Large intestine (tissue), 12 donors: ENCODE results near the gene PCDHA5. TPM values are rescaled to one million over a fixed set of nuclear protein-coding genes. Genes with fewer than 3 reads are reported as not detected.
"Not testable (repeated sequence)": the region's sequence is repeated elsewhere in the genome, so short reads cannot be mapped to it uniquely, and the experiment has no call there.

ENCODE experiments used
- DNase-seq, 2 donors: peaks; one replicate each; pipeline versions ENCODE4 v3.0.0 to v3.0.0-alpha.2; 2013
- H3K27ac ChIP-seq: one replicate; pipeline ENCODE4 v1.5.1; 2013; ENCODE audit warnings: low read length
- H3K27me3 ChIP-seq: 2 replicates; pipeline ENCODE4 v1.6.1; 2013; ENCODE audit warnings: low read length; ENCODE audit not compliant: control insufficient read depth, insufficient read depth
- H3K36me3 ChIP-seq: 2 replicates; pipeline ENCODE4 v1.6.1; 2013; ENCODE audit warnings: low read length; ENCODE audit not compliant: control insufficient read depth, insufficient read depth
- H3K4me1 ChIP-seq: one replicate; pipeline ENCODE4 v1.6.1; 2013; ENCODE audit warnings: low read length; ENCODE audit not compliant: control insufficient read depth, insufficient read depth
- H3K4me3 ChIP-seq: one replicate; pipeline ENCODE4 v1.5.1; 2013; ENCODE audit warnings: low read length
- H3K9me3 ChIP-seq: one replicate; pipeline ENCODE4 v1.6.1; 2013; ENCODE audit warnings: mild to moderate bottlenecking, low read depth, low read length, moderate library complexity; ENCODE audit not compliant: control insufficient read depth
- WGBS: methylation state at CpG from one replicate; pipeline ENCODE4 v1.1.5; 2013; ENCODE audit warnings: low lambda C conversion rate; ENCODE audit not compliant: insufficient coverage; 5-methylcytosine and 5-hydroxymethylcytosine counted together
- long read RNA-seq, 11 donors: transcript quantifications; one replicate each; lab custom pipeline, GENCODE V29; 2026
- polyA plus RNA-seq: library from polyadenylated mRNA; unstranded; fragments of 120-200 nt; gene quantifications from one replicate; pipeline ENCODE4 v1.2.1, GENCODE V29; 2013

PCDHA5 gene
- polyA plus RNA-seq: 0.46 TPM
- long read RNA-seq, donor 1: 0 reads
- long read RNA-seq, donor 2: 0 reads
- long read RNA-seq, donor 3: 0 reads
- long read RNA-seq, donor 4: 0 reads
- long read RNA-seq, donor 5, full-length matches to known transcripts: 1 of 1 reads
- long read RNA-seq, donor 5, partial matches to known transcripts: 0 of 1 reads
- long read RNA-seq, donor 5, other reads (novel, unspliced or antisense): 0 of 1 reads
- long read RNA-seq, donor 6: 0 reads
- long read RNA-seq, donor 7, full-length matches to known transcripts: 1 of 1 reads
- long read RNA-seq, donor 7, partial matches to known transcripts: 0 of 1 reads
- long read RNA-seq, donor 7, other reads (novel, unspliced or antisense): 0 of 1 reads
- long read RNA-seq, donor 8: 0 reads
- long read RNA-seq, donor 9, full-length matches to known transcripts: 1 of 1 reads
- long read RNA-seq, donor 9, partial matches to known transcripts: 0 of 1 reads
- long read RNA-seq, donor 9, other reads (novel, unspliced or antisense): 0 of 1 reads
- long read RNA-seq, donor 10: 0 reads
- long read RNA-seq, donor 11, full-length matches to known transcripts: 1 of 1 reads
- long read RNA-seq, donor 11, partial matches to known transcripts: 0 of 1 reads
- long read RNA-seq, donor 11, other reads (novel, unspliced or antisense): 0 of 1 reads

DNA sequence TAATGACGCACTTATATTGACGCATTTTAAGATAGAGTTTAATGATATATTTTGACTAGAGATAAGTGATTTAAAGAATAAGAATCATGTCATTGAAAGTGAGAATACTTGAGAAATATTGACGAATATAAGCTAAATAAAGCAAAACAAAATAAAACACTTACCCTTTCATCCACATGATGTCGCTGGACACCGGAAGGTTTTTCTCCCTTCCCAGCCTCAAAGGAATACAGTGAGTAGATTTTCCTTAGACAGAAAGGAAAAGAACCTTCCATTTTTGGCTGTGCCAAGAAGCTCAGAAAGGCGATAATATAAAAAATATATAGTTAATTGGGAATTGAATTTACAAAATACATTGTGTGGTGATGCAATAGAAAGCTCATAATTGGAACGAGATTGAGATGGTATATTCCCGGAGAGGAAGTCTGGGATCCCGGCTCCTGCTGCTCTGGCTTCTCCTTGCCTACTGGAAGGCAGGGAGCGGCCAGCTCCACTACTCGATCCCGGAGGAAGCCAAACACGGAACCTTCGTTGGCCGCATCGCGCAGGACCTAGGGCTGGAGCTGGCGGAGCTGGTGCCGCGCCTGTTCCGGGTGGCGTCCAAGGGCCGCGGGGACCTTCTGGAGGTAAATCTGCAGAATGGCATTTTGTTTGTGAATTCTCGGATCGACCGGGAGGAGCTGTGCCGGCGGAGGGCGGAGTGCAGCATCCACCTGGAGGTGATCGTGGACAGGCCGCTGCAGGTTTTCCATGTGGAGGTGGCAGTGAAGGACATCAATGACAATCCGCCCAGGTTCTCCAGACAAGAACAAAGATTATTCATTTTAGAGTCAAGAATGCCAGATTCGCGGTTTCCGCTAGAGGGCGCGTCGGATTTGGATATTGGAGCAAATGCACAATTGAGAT, at the start of gene PCDHA5:
Gene PCDHA5 (plus strand): TSS at position 239 of the 906 bp plus-strand sequence.
- H3K4me3 ChIP-seq: no peak within 1 kb of the TSS
- H3K4me1 ChIP-seq: no peaks in the 10 kb centered on the region
- WGBS: 35% methylated on average over 6 of the region's 39 CpGs
- H3K27me3 ChIP-seq: no peaks in the 10 kb centered on the region
- peaks cover 25% of the 10 kb centered on the region for H3K9me3 ChIP-seq
- DNase-seq: no peak
- H3K27ac ChIP-seq: no peak within 1 kb of the TSS
- no peaks in the 10 kb centered on the region for H3K36me3 ChIP-seq

DNA sequence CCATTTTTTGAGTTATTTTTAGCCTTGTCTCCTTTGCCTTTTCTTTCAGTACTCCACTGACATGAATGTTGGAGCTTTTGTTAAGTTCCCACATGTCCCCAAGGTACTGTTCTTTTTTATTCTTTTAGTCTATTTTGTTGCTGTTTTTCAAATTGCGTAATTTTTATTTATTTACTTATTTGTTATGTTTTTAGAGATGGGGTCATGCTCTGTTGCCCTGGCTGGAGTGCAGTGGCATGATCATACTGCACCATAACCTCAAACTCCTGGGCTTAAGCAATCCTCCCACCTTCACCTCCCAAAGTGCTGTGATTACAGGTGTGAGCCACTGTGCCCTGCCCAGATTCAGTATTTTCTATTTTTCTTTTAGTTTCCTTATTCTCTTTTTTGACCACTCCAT, 40.9 kb upstream of the PCDHA5 start:
- H3K4me3 ChIP-seq: no peak overlapping the region
- H3K36me3 ChIP-seq: no peaks in the 10 kb centered on the region
- no CpG with 5 or more reads among the region's 1 CpG for WGBS
- H3K27me3 ChIP-seq: no peaks in the 10 kb centered on the region
- peaks cover 15% of the 10 kb centered on the region for H3K9me3 ChIP-seq
- no peak overlapping the region for H3K27ac ChIP-seq
- DNase-seq: no peak
- H3K4me1 ChIP-seq: no peaks in the 10 kb centered on the region

DNA sequence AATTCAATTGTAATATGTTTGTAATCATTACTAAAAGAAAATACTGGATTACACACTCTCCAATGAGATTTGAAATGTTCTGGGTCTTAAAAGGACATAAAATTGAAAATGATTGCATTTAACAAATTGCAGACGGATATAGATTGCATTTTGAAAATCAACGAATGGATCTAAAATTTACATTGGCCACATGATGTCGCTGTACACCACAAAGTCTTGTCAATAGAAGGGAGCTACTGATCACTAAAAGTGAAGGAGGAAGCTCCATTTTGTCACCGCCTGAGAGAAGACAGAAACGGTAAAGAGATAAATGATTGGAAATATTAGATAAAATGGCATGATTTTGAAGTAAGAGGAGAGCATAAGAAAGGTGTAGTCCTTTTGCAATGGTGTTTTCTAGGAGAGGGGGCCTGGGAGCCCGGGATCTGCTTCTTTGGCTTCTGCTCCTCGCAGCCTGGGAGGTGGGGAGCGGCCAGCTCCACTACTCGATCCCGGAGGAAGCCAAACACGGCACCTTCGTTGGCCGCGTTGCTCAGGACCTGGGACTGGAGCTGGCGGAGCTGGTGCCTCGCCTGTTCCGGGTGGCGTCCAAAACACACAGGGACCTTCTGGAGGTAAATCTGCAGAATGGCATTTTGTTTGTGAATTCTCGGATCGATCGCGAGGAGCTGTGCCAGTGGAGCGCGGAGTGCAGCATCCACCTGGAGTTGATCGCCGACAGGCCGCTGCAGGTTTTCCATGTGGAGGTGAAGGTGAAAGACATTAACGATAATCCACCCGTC, 35.3 kb upstream of the PCDHA5 start, which contains the start of gene PCDHA1:
Gene PCDHA1 (plus strand): TSS at position 236 of the 782 bp plus-strand sequence.
- no peak within 1 kb of the TSS for H3K27ac ChIP-seq
- 13% methylated on average over 3 of the region's 29 CpGs for WGBS
- no peak within 1 kb of the TSS for H3K4me3 ChIP-seq
- DNase-seq: no peak
- H3K36me3 ChIP-seq: no peaks in the 10 kb centered on the region
- no peaks in the 10 kb centered on the region for H3K4me1 ChIP-seq
- H3K27me3 ChIP-seq: peaks cover 15% of the 10 kb centered on the region
- peaks cover 27% of the 10 kb centered on the region for H3K9me3 ChIP-seq

DNA sequence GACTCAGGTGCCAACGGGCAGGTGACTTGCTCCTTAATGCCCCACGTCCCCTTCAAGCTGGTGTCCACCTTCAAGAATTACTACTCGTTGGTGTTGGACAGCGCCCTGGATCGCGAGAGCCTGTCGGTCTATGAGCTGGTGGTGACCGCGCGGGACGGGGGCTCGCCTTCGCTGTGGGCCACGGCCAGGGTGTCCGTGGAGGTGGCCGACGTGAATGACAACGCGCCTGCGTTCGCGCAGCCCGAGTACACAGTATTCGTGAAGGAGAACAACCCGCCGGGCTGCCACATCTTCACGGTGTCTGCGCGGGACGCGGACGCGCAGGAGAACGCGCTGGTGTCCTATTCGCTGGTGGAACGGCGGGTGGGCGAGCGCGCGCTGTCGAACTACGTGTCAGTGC, 34.0 kb upstream of the PCDHA5 start:
- not testable (repeated sequence) for H3K36me3 ChIP-seq, DNase-seq, H3K4me1 ChIP-seq, H3K27ac ChIP-seq, H3K4me3 ChIP-seq
- WGBS: no CpG with 5 or more reads among the region's 44 CpGs
- Histone ChIP-seq H3K27me3 (peaks cover 15% of the 10 kb centered on the region), H3K9me3 (peaks cover 27% of the 10 kb centered on the region)

DNA sequence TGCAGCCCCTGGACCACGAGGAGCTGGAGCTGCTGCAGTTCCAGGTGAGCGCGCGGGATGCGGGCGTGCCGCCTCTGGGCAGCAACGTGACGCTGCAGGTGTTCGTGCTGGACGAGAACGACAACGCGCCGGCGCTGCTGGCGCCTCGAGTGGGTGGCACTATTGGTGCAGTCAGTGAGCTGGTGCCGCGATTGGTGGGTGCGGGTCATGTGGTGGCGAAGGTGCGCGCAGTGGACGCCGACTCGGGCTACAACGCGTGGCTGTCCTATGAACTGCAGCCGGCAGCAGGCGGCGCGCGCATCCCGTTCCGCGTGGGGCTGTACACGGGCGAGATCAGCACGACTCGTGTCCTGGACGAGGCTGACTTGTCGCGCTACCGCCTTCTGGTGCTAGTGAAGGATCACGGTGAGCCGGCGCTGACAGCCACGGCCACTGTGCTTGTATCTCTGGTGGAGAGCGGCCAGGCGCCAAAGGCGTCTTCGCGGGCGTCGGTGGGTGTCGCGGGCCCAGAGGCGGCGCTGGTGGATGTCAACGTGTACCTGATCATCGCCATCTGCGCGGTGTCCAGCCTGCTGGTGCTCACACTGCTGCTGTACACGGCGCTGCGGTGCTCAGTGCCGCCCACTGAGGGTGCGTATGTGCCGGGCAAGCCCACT, 33.4 kb upstream of the PCDHA5 start:
- not testable (repeated sequence) for H3K4me1 ChIP-seq, H3K4me3 ChIP-seq, H3K27ac ChIP-seq, DNase-seq, H3K36me3 ChIP-seq
- Histone ChIP-seq H3K9me3 (peaks cover 27% of the 10 kb centered on the region), H3K27me3 (peaks cover 15% of the 10 kb centered on the region)
- WGBS: no CpG with 5 or more reads among the region's 70 CpGs

DNA sequence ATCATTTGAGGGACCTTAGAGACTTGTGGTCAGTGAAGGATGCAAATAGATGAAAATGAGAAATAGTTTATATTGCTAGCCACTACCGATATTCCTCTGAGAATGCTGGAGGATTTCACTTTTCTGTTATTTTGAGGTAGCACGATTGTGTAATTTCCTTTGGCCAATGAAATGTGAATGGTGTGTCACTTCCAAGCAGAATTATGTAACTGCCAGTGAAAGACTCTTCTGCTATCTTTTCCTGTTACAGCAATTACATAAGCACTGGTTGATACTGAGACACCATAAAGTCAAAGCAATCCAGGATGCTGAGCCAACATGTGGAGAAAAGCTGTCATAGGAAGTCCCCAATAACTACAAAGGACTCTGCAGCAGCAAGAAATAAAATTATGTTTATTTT, 30.3 kb upstream of the PCDHA5 start:
- Histone ChIP-seq H3K4me1 (no peaks in the 10 kb centered on the region), H3K27me3 (peaks cover 15% of the 10 kb centered on the region), H3K4me3 (no peak overlapping the region), H3K36me3 (no peaks in the 10 kb centered on the region), H3K27ac (no peak overlapping the region), H3K9me3 (peaks cover 32% of the 10 kb centered on the region)
- no peak for DNase-seq
- 41% methylated on average over 2 of the region's 2 CpGs for WGBS

DNA sequence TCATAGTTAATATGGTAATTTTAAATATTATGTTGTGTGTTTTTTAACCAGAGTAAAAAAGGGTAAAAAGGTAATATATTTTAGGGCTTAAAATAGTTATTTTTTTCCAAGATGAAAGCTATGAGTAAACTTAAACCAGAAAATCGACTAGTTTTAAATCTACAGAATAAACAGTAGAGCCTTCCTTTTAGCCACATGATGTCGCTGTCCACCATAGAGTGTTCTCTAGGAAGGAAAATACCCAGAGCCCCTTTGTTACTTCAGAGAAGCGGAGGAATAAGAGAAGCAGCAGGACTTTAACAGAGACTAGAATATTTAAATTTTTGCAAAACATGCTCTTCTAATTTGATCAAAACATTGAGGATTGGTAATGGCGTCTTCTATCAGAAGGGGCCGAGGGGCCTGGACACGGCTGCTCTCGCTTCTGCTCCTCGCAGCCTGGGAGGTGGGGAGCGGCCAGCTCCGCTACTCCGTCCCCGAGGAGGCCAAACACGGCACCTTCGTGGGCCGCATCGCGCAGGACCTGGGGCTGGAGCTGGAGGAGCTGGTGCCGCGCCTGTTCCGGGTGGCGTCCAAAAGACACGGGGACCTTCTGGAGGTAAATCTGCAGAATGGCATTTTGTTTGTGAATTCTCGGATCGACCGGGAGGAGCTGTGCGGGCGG, 26.7 kb upstream of the PCDHA5 start, which contains the start of gene PCDHA2:
Gene PCDHA2 (plus strand): TSS at position 258 of the 664 bp plus-strand sequence.
- no peaks in the 10 kb centered on the region for H3K36me3 ChIP-seq
- 20% methylated on average over 2 of the region's 27 CpGs for WGBS
- no peaks in the 10 kb centered on the region for H3K27me3 ChIP-seq
- DNase-seq: no peak
- no peak within 1 kb of the TSS for H3K27ac ChIP-seq
- peaks cover 21% of the 10 kb centered on the region for H3K9me3 ChIP-seq
- H3K4me3 ChIP-seq: no peak within 1 kb of the TSS
- no peaks in the 10 kb centered on the region for H3K4me1 ChIP-seq

DNA sequence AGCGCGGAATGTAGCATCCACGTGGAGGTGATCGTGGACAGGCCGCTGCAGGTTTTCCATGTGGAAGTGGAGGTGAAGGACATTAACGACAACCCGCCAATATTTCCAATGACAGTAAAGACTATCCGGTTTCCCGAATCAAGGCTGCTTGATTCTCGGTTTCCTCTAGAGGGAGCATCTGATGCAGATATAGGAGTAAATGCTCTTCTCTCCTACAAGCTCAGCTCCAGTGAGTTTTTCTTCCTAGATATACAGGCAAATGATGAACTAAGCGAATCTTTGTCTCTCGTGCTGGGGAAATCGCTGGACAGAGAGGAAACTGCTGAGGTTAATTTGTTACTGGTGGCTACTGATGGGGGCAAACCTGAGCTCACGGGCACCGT, 26.2 kb upstream of the PCDHA5 start:
- H3K27ac ChIP-seq: no peak overlapping the region
- no peaks in the 10 kb centered on the region for H3K36me3 ChIP-seq
- H3K27me3 ChIP-seq: no peaks in the 10 kb centered on the region
- no peaks in the 10 kb centered on the region for H3K4me1 ChIP-seq
- WGBS: 93% methylated on average over 2 of the region's 15 CpGs
- no peak for DNase-seq
- peaks cover 21% of the 10 kb centered on the region for H3K9me3 ChIP-seq
- no peak overlapping the region for H3K4me3 ChIP-seq

DNA sequence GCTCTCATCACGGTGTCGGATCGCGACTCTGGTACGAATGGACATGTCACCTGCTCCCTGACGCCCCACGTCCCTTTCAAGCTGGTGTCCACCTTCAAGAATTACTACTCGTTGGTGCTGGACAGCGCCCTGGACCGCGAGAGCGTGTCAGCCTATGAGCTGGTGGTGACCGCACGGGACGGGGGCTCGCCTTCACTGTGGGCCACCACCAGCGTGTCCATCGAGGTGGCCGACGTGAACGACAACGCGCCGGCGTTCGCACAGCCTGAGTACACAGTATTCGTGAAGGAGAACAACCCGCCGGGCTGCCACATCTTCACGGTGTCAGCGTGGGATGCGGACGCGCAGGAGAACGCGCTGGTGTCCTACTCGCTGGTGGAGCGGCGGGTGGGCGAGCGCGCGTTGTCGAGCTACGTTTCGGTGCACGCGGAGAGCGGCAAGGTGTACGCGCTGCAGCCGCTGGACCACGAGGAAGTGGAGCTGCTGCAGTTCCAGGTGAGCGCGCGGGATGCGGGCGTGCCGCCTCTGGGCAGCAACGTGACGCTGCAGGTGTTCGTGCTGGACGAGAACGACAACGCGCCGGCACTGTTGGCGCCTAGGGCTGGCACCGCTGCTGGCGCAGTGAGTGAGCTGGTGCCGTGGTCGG, 25.2 kb upstream of the PCDHA5 start:
- H3K4me3 ChIP-seq, H3K4me1 ChIP-seq, DNase-seq, H3K27ac ChIP-seq, H3K36me3 ChIP-seq, H3K27me3 ChIP-seq: not testable (repeated sequence)
- H3K9me3 ChIP-seq: peaks cover 24% of the 10 kb centered on the region
- 43% methylated on average over 6 of the region's 72 CpGs for WGBS
